VCaP (cell line): ENCODE measurements around the gene GALNT11.

Source experiments
- H3K27ac ChIP-seq: fragments of 450-650 bp; 2 replicates; pipeline ENCODE4 v1.5.1; 2017
- TF ChIP-seq, protein P1 (sequence below): fragments of 450-650 bp; conservative IDR thresholded peaks from 2 replicates; pipeline ENCODE4 v1.5.1; 2017; ENCODE audit warnings: mild to moderate bottlenecking, moderate library complexity

Gene GALNT11

DNA sequence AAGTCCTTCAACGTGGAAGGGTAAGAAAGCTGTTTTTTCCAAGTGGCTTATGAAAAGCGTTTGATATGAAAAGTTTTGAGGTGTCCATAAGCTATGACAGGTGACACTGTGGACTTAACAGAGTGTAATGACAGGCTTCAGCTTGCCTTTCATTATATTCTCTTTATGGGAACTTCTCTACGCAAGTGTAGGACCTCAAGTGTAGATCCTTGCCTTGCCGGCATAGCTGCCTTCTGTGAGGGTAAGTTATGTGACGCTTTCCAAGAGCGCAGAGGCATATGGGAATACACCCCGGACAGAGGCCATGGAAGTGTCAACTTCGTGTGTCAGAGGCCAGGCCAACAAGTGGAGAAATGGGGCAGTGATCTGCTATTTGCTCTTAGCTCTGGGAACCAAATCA, 91.9 kb downstream of the GALNT11 start:
- no peak overlapping the region for H3K27ac ChIP-seq
- TF ChIP-seq, protein P1, sequence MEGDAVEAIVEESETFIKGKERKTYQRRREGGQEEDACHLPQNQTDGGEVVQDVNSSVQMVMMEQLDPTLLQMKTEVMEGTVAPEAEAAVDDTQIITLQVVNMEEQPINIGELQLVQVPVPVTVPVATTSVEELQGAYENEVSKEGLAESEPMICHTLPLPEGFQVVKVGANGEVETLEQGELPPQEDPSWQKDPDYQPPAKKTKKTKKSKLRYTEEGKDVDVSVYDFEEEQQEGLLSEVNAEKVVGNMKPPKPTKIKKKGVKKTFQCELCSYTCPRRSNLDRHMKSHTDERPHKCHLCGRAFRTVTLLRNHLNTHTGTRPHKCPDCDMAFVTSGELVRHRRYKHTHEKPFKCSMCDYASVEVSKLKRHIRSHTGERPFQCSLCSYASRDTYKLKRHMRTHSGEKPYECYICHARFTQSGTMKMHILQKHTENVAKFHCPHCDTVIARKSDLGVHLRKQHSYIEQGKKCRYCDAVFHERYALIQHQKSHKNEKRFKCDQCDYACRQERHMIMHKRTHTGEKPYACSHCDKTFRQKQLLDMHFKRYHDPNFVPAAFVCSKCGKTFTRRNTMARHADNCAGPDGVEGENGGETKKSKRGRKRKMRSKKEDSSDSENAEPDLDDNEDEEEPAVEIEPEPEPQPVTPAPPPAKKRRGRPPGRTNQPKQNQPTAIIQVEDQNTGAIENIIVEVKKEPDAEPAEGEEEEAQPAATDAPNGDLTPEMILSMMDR: no peak

DNA sequence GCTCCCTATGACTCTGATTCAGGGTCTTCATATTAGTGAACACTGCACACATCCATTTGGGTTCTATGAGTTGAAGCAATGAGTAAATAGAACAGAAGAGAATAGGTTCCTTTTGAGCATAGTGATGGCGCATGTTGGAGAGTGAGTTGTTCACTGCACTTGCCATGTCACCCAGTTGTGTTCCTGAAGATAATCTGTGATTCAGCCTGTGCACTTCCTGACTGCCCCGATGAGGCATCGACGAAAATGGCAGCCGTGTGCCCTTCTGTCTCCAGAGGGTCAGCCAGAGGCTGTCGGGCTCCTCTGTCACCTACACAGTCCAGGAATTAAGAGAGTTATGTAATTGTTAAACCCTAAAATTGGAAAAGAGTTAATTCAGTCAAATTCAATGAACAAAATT, 94.7 kb downstream of the GALNT11 start:
- no peak overlapping the region for H3K27ac ChIP-seq
- TF ChIP-seq, protein P1: no peak

DNA sequence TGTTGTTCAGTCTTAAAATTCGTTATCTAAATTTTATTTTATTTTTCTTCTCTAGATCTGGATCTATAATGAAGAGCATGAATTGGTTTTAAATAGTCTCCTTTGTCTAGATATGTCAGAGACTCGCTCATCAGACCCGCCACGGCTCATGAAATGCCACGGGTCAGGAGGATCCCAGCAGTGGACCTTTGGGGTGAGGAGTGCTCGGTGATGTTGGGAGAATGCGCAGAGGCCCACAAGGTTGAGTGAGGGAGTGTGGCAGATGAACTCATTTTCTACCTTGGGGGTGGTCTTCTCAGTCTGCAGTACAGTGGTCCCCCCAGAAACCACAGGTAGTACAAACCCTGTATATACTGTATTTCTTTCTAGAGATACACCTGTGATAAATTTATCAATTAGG, 95.3 kb downstream of the GALNT11 start:
- H3K27ac ChIP-seq: no peak overlapping the region
- TF ChIP-seq, protein P1: no peak

DNA sequence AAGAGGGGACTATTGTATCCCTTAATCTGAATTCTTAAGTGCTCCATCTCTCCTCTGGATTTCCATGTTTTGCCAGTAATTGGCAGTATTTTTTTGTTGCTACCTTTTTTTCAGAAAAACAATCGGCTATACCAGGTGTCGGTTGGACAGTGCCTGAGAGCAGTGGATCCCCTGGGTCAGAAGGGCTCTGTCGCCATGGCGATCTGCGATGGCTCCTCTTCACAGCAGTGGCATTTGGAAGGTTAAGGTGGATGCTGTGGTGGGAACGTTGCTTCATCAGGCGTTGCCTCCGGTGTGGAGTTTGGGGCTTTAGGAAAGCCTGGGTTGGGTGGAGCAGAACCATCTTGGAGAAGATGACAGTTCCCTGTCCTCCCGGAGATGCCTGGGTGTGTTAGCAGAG, 96.0 kb downstream of the GALNT11 start:
- TF ChIP-seq, protein P1: no peak
- H3K27ac ChIP-seq: no peak overlapping the region

DNA sequence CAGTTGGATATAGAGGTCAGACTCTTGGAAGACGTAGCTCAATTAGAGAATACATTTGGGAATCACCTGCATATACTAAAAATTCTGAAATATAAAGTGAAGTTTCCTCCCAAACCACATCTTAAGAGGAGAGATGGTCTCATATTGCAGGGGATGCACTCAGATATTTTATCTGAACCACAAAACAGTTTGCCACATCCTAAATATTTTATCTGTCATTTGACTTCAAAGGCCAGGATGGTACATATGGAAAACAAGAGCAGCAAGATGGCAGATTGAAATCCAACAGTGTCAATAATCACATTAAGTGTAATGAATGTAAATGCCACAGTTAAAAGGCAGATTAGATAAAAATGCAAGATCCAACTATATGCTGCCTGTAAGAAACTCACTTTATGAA, 97.1 kb downstream of the GALNT11 start:
- TF ChIP-seq, protein P1: no peak
- H3K27ac ChIP-seq: no peak overlapping the region

DNA sequence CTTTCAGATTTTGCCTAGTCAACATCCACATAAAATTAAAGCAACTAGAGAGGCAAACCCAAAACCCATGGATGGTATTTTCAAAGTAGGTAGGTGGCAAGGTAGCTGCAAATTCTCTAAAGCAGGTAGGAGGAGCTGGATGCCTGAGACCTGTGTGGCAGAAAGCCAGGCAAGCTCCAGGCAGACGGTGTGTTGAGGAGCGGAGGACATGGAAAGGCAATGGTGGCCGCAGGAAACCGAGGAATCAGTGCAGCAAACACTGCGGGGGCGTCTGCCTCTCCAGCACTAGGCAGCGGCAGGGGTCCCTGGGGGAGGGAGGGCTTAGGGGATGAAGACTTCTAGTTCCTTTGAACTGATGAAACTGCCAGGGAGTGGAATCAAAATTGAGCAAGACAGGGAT, 101.3 kb downstream of the GALNT11 start:
- TF ChIP-seq, protein P1: no peak
- H3K27ac ChIP-seq: no peak overlapping the region

DNA sequence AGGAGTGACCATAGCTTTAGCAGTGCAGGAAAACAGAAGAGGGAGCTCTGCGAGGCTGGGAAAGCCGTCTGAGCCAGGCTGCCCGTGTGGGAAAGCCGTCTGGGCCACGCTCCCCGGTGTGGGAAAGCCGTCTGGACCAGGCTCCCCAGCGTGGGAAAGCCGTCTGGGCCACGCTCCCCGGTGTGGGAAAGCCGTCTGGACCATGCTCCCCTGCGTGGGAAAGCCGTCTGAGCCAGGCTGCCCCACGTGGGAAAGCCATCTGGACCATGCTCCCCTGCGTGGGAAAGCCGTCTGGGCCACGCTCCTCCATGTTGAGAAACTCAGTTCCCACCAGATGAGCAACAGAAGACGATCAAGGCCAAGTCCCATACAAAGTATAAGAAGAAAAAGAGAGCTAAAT, 101.8 kb downstream of the GALNT11 start:
- TF ChIP-seq, protein P1: no peak

DNA sequence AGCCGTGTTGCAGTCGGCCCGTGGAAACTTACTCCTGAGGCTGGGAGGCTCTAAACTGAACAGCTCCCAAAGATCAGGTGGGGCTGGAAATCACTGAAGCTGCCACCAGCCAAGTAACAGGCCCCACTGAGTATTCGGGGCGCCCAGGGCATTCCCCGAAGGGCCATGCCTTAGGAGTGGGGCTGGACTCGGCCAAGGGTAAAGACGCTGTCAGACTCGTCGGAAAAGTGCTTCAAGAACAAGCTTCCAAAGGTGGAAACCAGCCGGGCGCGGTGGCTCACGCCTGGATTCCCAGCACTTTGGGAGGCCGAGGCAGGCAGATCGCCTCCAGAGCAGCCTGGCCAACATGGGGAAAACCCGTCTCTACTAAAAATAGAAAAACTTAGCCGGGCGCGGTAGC, 102.8 kb downstream of the GALNT11 start:
- no peak overlapping the region for H3K27ac ChIP-seq
- TF ChIP-seq, protein P1: no peak

More for the DNA sequence above, 101.8 kb downstream of the GALNT11 start:
- H3K27ac ChIP-seq: no peak overlapping the region
